ENCODE results near the gene ZNF326. TPM values are rescaled to one million over a fixed set of nuclear protein-coding genes. Genes with fewer than 3 reads are reported as not detected.
A peak's percentile ranks its signal among the peaks of the same experiment; 100 is the strongest.
"Not testable (repeated sequence)": the region's sequence is repeated elsewhere in the genome, so short reads cannot be mapped to it uniquely, and the experiment has no call there.

Gene ZNF326
- total RNA-seq, 1 experiment from 2014 or later: 4.5 TPM

GRCh38 chr1:89990976-89991831, 3.7 kb upstream of the ZNF326 start:
- no peak for DNase-seq (ENCODE audit: low read depth)
- in situ Hi-C loops (cut with HindIII; ENCODE audit: low pct_unique_long_range_greater_than_20kb, low sequenced_read_pairs): no loop called here

GRCh38 chr1:89993541-89993940, 1.4 kb upstream of the ZNF326 start:
- in situ Hi-C loops (cut with HindIII; ENCODE audit: low pct_unique_long_range_greater_than_20kb, low sequenced_read_pairs): no loop called here
- DNase-seq (ENCODE audit: low read depth): no peak

GRCh38 chr1:89994231-89994804, 592 bp upstream of the ZNF326 start:
- no peak for DNase-seq (ENCODE audit: low read depth)
- in situ Hi-C loops (cut with HindIII; ENCODE audit: low pct_unique_long_range_greater_than_20kb, low sequenced_read_pairs): no loop called here

GRCh38 chr1:89995598-89996449, 914 bp downstream of the ZNF326 start:
- DNase-seq (ENCODE audit: low read depth): no peak
- in situ Hi-C loops (cut with HindIII; ENCODE audit: low pct_unique_long_range_greater_than_20kb, low sequenced_read_pairs): no loop called here

- in situ Hi-C loops (cut with HindIII; ENCODE audit: low pct_unique_long_range_greater_than_20kb, low sequenced_read_pairs): no loop called here
Observed at GRCh38 chr1:89996450-89997110, 1.7 kb downstream of the ZNF326 start.

GRCh38 chr1:89997152-89997551, 2.2 kb downstream of the ZNF326 start:
- DNase-seq (ENCODE audit: low read depth): not testable (repeated sequence)

More at GRCh38 chr1:89996450-89997110, 1.7 kb downstream of the ZNF326 start:
- DNase-seq (ENCODE audit: low read depth): peak; percentile 6

GRCh38 chr1:89998306-89998705, 3.4 kb downstream of the ZNF326 start:
- in situ Hi-C loops (cut with HindIII; ENCODE audit: low pct_unique_long_range_greater_than_20kb, low sequenced_read_pairs): no loop called here
- DNase-seq (ENCODE audit: low read depth): no peak

More at GRCh38 chr1:89997152-89997551, 2.2 kb downstream of the ZNF326 start:
- in situ Hi-C loops (cut with HindIII; ENCODE audit: low pct_unique_long_range_greater_than_20kb, low sequenced_read_pairs): not testable (repeated sequence)

- in situ Hi-C loops (cut with HindIII; ENCODE audit: low pct_unique_long_range_greater_than_20kb, low sequenced_read_pairs): no loop called here
- no peak for DNase-seq (ENCODE audit: low read depth)
Observed at GRCh38 chr1:89999208-89999607, 4.3 kb downstream of the ZNF326 start.

- DNase-seq (ENCODE audit: low read depth): no peak
- in situ Hi-C loops (cut with HindIII; ENCODE audit: low pct_unique_long_range_greater_than_20kb, low sequenced_read_pairs): no loop called here
Observed at GRCh38 chr1:89999628-90000027, 4.7 kb downstream of the ZNF326 start.

GRCh38 chr1:90000934-90001676, 6.2 kb downstream of the ZNF326 start:
- in situ Hi-C loops (cut with HindIII; ENCODE audit: low pct_unique_long_range_greater_than_20kb, low sequenced_read_pairs): no loop called here
- DNase-seq (ENCODE audit: low read depth): no peak

- in situ Hi-C loops (cut with HindIII; ENCODE audit: low pct_unique_long_range_greater_than_20kb, low sequenced_read_pairs): no loop called here
- no peak for DNase-seq (ENCODE audit: low read depth)
Observed at GRCh38 chr1:90007979-90008404, 13.1 kb downstream of the ZNF326 start.

- in situ Hi-C loops (cut with HindIII; ENCODE audit: low pct_unique_long_range_greater_than_20kb, low sequenced_read_pairs): no loop called here
- no peak for DNase-seq (ENCODE audit: low read depth)
Observed at GRCh38 chr1:90012300-90012699, 17.4 kb downstream of the ZNF326 start.

- in situ Hi-C loops (cut with HindIII; ENCODE audit: low pct_unique_long_range_greater_than_20kb, low sequenced_read_pairs): no loop called here
- DNase-seq (ENCODE audit: low read depth): no peak
Observed at GRCh38 chr1:90023691-90024090, 28.8 kb downstream of the ZNF326 start.

- in situ Hi-C loops (cut with HindIII; ENCODE audit: low pct_unique_long_range_greater_than_20kb, low sequenced_read_pairs): no loop called here
- no peak for DNase-seq (ENCODE audit: low read depth)
Observed at GRCh38 chr1:90027281-90027680, 32.4 kb downstream of the ZNF326 start.

GRCh38 chr1:90039652-90040051, 44.7 kb downstream of the ZNF326 start:
- in situ Hi-C loops (cut with HindIII; ENCODE audit: low pct_unique_long_range_greater_than_20kb, low sequenced_read_pairs): no loop called here
- DNase-seq (ENCODE audit: low read depth): no peak

- no peak for DNase-seq (ENCODE audit: low read depth)
- in situ Hi-C loops (cut with HindIII; ENCODE audit: low pct_unique_long_range_greater_than_20kb, low sequenced_read_pairs): no loop called here
Observed at GRCh38 chr1:90043586-90043985, 48.7 kb downstream of the ZNF326 start.

GRCh38 chr1:90044346-90044745, 49.4 kb downstream of the ZNF326 start:
- in situ Hi-C loops (cut with HindIII; ENCODE audit: low pct_unique_long_range_greater_than_20kb, low sequenced_read_pairs): no loop called here
- peak; percentile 16 for DNase-seq (ENCODE audit: low read depth)
